Measurements from ENCODE around the gene SPRYD7.

- TF ChIP-seq POLR2A (IDR thresholded peaks at IDR 0.05): no peak
- TF ChIP-seq EP300 (IDR thresholded peaks at IDR 0.05): no peak
These were observed 31.3 kb upstream of the SPRYD7 start for GRCh38 chr13:49967456-49967855.

Data from stomach (tissue), 4 donors.